Esophagus muscularis mucosa (tissue), 4 donors: ENCODE measurements around the gene XDH. TPM values are rescaled to one million over a fixed set of nuclear protein-coding genes. Genes with fewer than 3 reads are reported as not detected.

ENCODE experiments used
- DNase-seq: peaks from one replicate; pipeline ENCODE4 v3.0.0-alpha.2; 2017; ENCODE audit errors: extremely low spot score
- H3K27ac ChIP-seq, 4 donors: fragments of 200-600 bp; sonication (generic); replicated peaks in 1 of 4; 1 replicate in 3 of 4; 2 replicates in 1 of 4; pipeline ENCODE4 v1.5.1; 2016 to 2019; ENCODE audit warnings: mild to moderate bottlenecking in 1 of 4
- H3K27me3 ChIP-seq, 4 donors: fragments of 200-600 bp; sonication (generic); one replicate each; pipeline versions ENCODE4 v1.5.1 to v1.6.0; 2016 to 2019
- H3K36me3 ChIP-seq, 4 donors: fragments of 200-600 bp; sonication (generic); one replicate each; pipeline ENCODE4 v1.5.1; 2016 to 2019
- H3K4me1 ChIP-seq, 4 donors: fragments of 200-600 bp; sonication (generic); one replicate each; pipeline ENCODE4 v1.5.1; 2016 to 2019
- H3K4me3 ChIP-seq, 4 donors: fragments of 200-600 bp; sonication (generic); 1 replicate in 2 of 4; 2 replicates in 2 of 4; pipeline ENCODE4 v1.5.1; 2016 to 2019; ENCODE audit warnings: mild to moderate bottlenecking in 4 of 4, moderate library complexity in 1 of 4
- H3K9me3 ChIP-seq, 4 donors: fragments of 200-600 bp; sonication (generic); 1 replicate in 3 of 4; 2 replicates in 1 of 4; pipeline ENCODE4 v1.5.1; 2016 to 2019
- EP300 ChIP-seq: sonication (generic); formaldehyde crosslinking; IDR thresholded peaks from one replicate; pipeline ENCODE4 v1.6.1; 2017; ENCODE audit warnings: antibody characterized with exemption
- POLR2A ChIP-seq: fragments of 450-650 bp; IDR thresholded peaks from one replicate; pipeline ENCODE4 v1.6.1; 2017; ENCODE audit warnings: antibody characterized with exemption, moderate library complexity, mild to moderate bottlenecking, low read depth
- POLR2AphosphoS5 ChIP-seq, 2 donors: sonication (generic); formaldehyde crosslinking; IDR thresholded peaks; one replicate each; pipeline ENCODE4 v1.6.1; 2017; ENCODE audit warnings: antibody characterized with exemption in 2 of 2
- WGBS: methylation state at CpG from one replicate; pipeline ENCODE4 v1.1.5; 2018; 5-methylcytosine and 5-hydroxymethylcytosine counted together
- intact Hi-C: fragments of 100-400 bp; cut with DNase I; formaldehyde crosslinking; loops from one replicate; pipeline ENCODE4 v1.15.1; 2023
- total RNA-seq, 4 donors: library from RNA; depleted of rRNA; stranded (reverse); fragments of >200 nt; gene quantifications; one replicate each; pipeline versions ENCODE4 v1.1.0 to v1.2.1, GENCODE V29; 2016
- TF ChIP-seq, protein P1 (sequence below), 3 experiments: fragments of 200-600 bp in 2 of 3; fragments of 450-650 bp in 1 of 3; sonication (generic) in 2 of 3; IDR thresholded peaks; one replicate each; pipeline ENCODE4 v1.5.1; 2017 to 2019; ENCODE audit warnings: antibody characterized with exemption in 3 of 3, mild to moderate bottlenecking in 2 of 3, moderate library complexity in 1 of 3

The XDH gene
- total RNA-seq, 4 donors from 2014 or later, result 0.17 TPM; not detected in 3

DNA sequence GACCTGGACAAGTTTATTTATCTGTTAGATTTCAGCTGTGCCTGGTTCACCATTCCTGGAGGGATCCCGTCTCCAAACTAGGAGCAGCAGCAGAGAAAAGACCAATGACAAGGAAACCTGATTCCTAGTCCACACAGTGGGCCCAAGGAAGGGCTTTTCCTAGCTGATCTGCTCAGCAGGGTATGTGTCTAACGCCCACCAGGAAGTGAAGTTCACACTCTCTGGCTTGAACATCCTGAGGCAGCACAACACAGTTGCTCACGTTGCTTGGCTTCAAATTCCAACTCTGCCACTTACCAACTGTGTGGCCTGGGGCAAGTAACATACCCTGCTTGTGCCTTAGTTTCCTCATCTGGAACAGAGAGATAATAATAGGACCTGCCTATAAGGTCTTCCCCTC, 42.9 kb downstream of the XDH start:
- DNase-seq, result no peak
- 50% methylated on average over 3 of the region's 3 CpGs for WGBS
- no peaks in the 10 kb centered on the region for H3K9me3 ChIP-seq
- H3K27me3 ChIP-seq, result no peaks in the 10 kb centered on the region
- TF ChIP-seq EP300, result no peak
- no peak for TF ChIP-seq POLR2A
- TF ChIP-seq, protein P1, sequence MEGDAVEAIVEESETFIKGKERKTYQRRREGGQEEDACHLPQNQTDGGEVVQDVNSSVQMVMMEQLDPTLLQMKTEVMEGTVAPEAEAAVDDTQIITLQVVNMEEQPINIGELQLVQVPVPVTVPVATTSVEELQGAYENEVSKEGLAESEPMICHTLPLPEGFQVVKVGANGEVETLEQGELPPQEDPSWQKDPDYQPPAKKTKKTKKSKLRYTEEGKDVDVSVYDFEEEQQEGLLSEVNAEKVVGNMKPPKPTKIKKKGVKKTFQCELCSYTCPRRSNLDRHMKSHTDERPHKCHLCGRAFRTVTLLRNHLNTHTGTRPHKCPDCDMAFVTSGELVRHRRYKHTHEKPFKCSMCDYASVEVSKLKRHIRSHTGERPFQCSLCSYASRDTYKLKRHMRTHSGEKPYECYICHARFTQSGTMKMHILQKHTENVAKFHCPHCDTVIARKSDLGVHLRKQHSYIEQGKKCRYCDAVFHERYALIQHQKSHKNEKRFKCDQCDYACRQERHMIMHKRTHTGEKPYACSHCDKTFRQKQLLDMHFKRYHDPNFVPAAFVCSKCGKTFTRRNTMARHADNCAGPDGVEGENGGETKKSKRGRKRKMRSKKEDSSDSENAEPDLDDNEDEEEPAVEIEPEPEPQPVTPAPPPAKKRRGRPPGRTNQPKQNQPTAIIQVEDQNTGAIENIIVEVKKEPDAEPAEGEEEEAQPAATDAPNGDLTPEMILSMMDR (IDR thresholded peaks at IDR 0.05), result no peak
- TF ChIP-seq POLR2AphosphoS5 (IDR thresholded peaks at IDR 0.05), result no peak
- H3K36me3 ChIP-seq, result no peaks in the 10 kb centered on the region
- no peak overlapping the region for H3K4me3 ChIP-seq
- no peaks in the 10 kb centered on the region for H3K4me1 ChIP-seq
- no peak overlapping the region for H3K27ac ChIP-seq
- intact Hi-C loops, result no loop called here

- DNase-seq, result peak; percentile 83
- H3K36me3 ChIP-seq, result no peaks in the 10 kb centered on the region
- no peaks in the 10 kb centered on the region for H3K4me1 ChIP-seq
- H3K27ac ChIP-seq, result no peak overlapping the region
- intact Hi-C loops, result no loop called here
- no peak overlapping the region for H3K4me3 ChIP-seq
- TF ChIP-seq, protein P1 (IDR thresholded peaks at IDR 0.05), result no peak
- TF ChIP-seq EP300 (no peak), POLR2A (no peak), POLR2AphosphoS5 (IDR thresholded peaks at IDR 0.05) (no peak)
- WGBS, result 84% methylated on average over 4 of the region's 4 CpGs
- H3K9me3 ChIP-seq, result no peaks in the 10 kb centered on the region
- H3K27me3 ChIP-seq, result no peaks in the 10 kb centered on the region
Observed at GRCh38 chr2:31366733-31367132, 47.8 kb downstream of the XDH start.

DNA sequence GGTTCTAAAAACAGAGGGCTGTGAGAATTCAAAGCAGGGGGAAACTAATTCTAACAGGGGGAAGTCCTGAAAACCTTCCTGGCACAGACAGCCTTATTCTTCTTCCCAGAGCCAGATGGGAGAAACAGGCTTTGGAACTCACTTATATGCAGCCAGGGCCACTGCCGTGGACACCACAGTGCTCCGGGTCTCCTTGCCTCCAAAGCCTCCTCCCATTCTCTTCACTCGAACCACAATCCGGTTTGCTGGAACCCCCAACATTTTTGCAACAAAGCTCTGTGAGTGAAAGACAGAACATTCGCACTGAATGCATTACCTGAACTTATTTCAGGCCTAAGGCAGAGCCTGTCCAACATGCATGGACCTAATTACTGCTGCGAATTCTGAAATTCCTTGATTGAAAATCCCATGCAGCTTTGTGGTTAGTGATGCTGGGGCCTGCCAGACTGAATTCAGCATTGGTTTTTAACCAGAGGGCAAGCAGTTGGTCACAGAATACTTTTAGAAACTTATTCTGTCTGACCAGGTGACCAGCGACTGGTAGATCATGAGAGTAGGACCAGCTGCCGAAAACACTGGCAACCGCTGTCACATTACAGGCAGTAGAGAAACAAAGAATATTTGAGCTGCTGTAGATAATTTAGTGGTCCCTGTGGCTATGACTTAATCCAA, 48.6 kb downstream of the XDH start:
- Histone ChIP-seq H3K27me3 (no peaks in the 10 kb centered on the region), H3K27ac (no peak overlapping the region), H3K4me1 (no peaks in the 10 kb centered on the region), H3K36me3 (no peaks in the 10 kb centered on the region), H3K9me3 (no peaks in the 10 kb centered on the region), H3K4me3 (no peak overlapping the region)
- peak; percentile 68 for DNase-seq
- WGBS, result 94% methylated on average over 9 of the region's 9 CpGs
- TF ChIP-seq EP300 (no peak), POLR2AphosphoS5 (IDR thresholded peaks at IDR 0.05) (no peak), POLR2A (no peak)
- TF ChIP-seq, protein P1 (IDR thresholded peaks at IDR 0.05), result no peak
- intact Hi-C loops, result no loop called here

- no peaks in the 10 kb centered on the region for H3K9me3 ChIP-seq
- no peak overlapping the region for H3K4me3 ChIP-seq
- intact Hi-C loops, result no loop called here
- no peak overlapping the region for H3K27ac ChIP-seq
- no peaks in the 10 kb centered on the region for H3K27me3 ChIP-seq
- WGBS, result 92% methylated on average over 8 of the region's 10 CpGs
- no peaks in the 10 kb centered on the region for H3K36me3 ChIP-seq
- DNase-seq, result peak; percentile 77
- TF ChIP-seq, protein P1 (IDR thresholded peaks at IDR 0.05), result no peak
- TF ChIP-seq EP300, result no peak
- TF ChIP-seq POLR2A, result no peak
- TF ChIP-seq POLR2AphosphoS5 (IDR thresholded peaks at IDR 0.05), result no peak
- no peaks in the 10 kb centered on the region for H3K4me1 ChIP-seq
Observed at GRCh38 chr2:31365348-31365747, 49.2 kb downstream of the XDH start.
